Islet precursor cell (in vitro differentiated cells): ENCODE measurements around the gene NMRK2.
"Not testable (repeated sequence)": the region's sequence is repeated elsewhere in the genome, so short reads cannot be mapped to it uniquely, and the experiment has no call there.

Experiments used
- DNase-seq: peaks from one replicate; pipeline ENCODE4 v3.0.0-alpha.2; 2018

The NMRK2 gene

GRCh38 chr19:3932931-3933810, at the start of gene NMRK2:
Gene NMRK2, plus strand, starts transcription at chr19:3933069. Its CDS starts 603 bp downstream, at chr19:3933672.
- DNase-seq = peak; percentile 91

GRCh38 chr19:3890591-3890990, 42.3 kb upstream of the NMRK2 start:
- no peak for DNase-seq

GRCh38 chr19:3893509-3894179, 39.2 kb upstream of the NMRK2 start:
- no peak for DNase-seq

- not testable (repeated sequence) for DNase-seq
These were observed 37.9 kb upstream of the NMRK2 start for GRCh38 chr19:3894959-3895358.

GRCh38 chr19:3895788-3896187, 37.1 kb upstream of the NMRK2 start:
- no peak for DNase-seq

GRCh38 chr19:3897936-3898335, 34.9 kb upstream of the NMRK2 start:
- DNase-seq = no peak

GRCh38 chr19:3898426-3898825, 34.4 kb upstream of the NMRK2 start:
- no peak for DNase-seq

- DNase-seq = no peak
These were observed 33.2 kb upstream of the NMRK2 start for GRCh38 chr19:3899531-3900294.

GRCh38 chr19:3902317-3902973, 30.4 kb upstream of the NMRK2 start:
- no peak for DNase-seq

- DNase-seq = no peak
These were observed 28.6 kb upstream of the NMRK2 start for GRCh38 chr19:3904233-3904632.

- no peak for DNase-seq
These were observed 25.1 kb upstream of the NMRK2 start for GRCh38 chr19:3907626-3908265.

GRCh38 chr19:3908266-3909054, 24.4 kb upstream of the NMRK2 start:
- no peak for DNase-seq

- DNase-seq = no peak
These were observed 22.8 kb upstream of the NMRK2 start for GRCh38 chr19:3910105-3910504.

- no peak for DNase-seq
These were observed 18.7 kb upstream of the NMRK2 start for GRCh38 chr19:3914199-3914598.

- DNase-seq = no peak
These were observed 16.8 kb upstream of the NMRK2 start for GRCh38 chr19:3916033-3916432.

- no peak for DNase-seq
These were observed 13.1 kb upstream of the NMRK2 start for GRCh38 chr19:3919793-3920192.

- no peak for DNase-seq
These were observed 9.6 kb upstream of the NMRK2 start for GRCh38 chr19:3923096-3923758.

- DNase-seq = no peak
These were observed 9.0 kb upstream of the NMRK2 start for GRCh38 chr19:3923912-3924311.

GRCh38 chr19:3931041-3931440, 1.8 kb upstream of the NMRK2 start:
- DNase-seq = no peak

GRCh38 chr19:3936506-3937442, 3.9 kb downstream of the NMRK2 start:
- DNase-seq = no peak
